GM12873 (cell line): ENCODE measurements around the gene PPFIA1.

ENCODE experiments used
- TF ChIP-seq, protein P1 (sequence below): IDR thresholded peaks from 2 replicates; pipeline ENCODE4 v1.5.1; 2012; ENCODE audit warnings: low read depth, mild to moderate bottlenecking, moderate library complexity, low read length, control low read depth; ENCODE audit not compliant: insufficient read depth; ENCODE audit errors: missing control alignments

Gene PPFIA1

GRCh38 chr11:70432065-70432464 lies 161.6 kb downstream of the PPFIA1 start:
- TF ChIP-seq, protein P1, sequence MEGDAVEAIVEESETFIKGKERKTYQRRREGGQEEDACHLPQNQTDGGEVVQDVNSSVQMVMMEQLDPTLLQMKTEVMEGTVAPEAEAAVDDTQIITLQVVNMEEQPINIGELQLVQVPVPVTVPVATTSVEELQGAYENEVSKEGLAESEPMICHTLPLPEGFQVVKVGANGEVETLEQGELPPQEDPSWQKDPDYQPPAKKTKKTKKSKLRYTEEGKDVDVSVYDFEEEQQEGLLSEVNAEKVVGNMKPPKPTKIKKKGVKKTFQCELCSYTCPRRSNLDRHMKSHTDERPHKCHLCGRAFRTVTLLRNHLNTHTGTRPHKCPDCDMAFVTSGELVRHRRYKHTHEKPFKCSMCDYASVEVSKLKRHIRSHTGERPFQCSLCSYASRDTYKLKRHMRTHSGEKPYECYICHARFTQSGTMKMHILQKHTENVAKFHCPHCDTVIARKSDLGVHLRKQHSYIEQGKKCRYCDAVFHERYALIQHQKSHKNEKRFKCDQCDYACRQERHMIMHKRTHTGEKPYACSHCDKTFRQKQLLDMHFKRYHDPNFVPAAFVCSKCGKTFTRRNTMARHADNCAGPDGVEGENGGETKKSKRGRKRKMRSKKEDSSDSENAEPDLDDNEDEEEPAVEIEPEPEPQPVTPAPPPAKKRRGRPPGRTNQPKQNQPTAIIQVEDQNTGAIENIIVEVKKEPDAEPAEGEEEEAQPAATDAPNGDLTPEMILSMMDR, result no peak

DNA sequence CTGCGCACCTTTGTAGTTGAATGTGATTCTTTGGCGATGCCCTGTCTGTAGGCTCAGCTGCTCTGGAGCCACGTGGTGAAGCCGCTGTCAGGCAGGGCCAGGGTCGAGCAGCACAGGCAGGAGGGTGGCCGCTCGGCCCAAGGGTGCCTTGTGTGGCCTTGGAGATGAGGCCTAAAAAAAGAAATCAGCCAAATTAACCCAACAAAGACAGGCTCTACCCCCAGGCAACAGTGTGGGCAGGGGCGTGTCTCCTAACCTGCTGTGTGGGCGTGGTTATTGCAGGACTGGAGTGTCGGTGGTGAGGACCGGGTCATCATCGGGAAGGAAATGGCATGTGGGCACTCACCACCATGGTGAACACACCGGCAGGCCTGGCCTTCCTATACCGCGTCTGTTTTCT lies 162.1 kb downstream of the PPFIA1 start:
- TF ChIP-seq, protein P1, result no peak

- TF ChIP-seq, protein P1, result no peak
Observed at GRCh38 chr11:70433038-70433437, 162.5 kb downstream of the PPFIA1 start.

GRCh38 chr11:70433526-70433925 lies 163.0 kb downstream of the PPFIA1 start:
- TF ChIP-seq, protein P1, result no peak
